Activated gamma-delta T cell (primary cell): ENCODE measurements around the gene BCAT1.

Source experiments
- DNase-seq: peaks from one replicate; lab custom pipeline; 2025; lab: John Stamatoyannopoulos, UW
- total RNA-seq, 2 donors: gene quantifications; one replicate each; lab custom pipeline; 2026; lab: John Stamatoyannopoulos, UW

Gene BCAT1, protein sequence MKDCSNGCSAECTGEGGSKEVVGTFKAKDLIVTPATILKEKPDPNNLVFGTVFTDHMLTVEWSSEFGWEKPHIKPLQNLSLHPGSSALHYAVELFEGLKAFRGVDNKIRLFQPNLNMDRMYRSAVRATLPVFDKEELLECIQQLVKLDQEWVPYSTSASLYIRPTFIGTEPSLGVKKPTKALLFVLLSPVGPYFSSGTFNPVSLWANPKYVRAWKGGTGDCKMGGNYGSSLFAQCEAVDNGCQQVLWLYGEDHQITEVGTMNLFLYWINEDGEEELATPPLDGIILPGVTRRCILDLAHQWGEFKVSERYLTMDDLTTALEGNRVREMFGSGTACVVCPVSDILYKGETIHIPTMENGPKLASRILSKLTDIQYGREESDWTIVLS
- 8.2 to 26.4 reads per million in 2 donors for total RNA-seq

DNA sequence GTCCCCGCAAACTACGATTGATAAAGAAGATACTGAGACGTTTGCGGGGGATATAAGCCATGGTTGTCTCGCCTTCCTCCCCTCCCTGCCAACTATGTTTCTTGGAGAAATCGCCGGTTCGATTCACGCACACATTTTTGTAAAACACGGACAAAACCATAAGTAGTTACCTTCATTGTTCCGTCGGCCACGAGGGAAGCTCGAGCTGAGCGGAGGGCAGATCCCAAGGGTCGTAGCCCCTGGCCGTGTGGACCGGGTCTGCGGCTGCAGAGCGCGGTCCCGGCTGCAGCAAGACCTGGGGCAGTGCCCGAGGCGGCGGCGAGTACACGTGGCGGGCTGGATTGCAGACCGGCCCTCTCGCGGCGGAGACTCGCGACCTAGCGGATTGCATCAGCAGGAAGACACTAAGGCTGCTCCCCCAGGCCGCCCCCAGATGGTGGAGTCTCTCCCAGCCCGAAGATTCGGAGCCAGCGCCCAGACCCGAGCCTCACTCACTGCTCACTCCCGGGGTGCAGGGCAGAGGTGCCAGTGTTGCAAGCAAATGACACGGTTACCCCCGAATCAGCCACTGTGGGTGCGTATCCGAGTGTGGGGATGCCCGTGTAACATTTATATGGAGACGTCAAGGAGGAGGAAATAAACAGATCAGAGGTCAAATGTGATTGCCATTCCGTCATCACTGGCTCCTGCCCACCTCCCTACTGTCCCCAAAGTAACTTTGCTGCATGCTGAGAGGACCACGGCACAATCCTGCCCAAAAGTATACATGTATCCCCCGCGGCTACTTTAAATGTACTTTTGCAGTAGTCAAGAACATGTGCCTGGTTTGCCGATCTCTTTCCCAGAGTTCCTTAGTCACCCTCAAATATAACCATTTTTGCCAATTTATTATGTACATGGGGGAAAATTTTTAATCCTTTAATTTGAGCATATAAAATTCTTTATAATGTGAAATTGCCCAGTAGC lies at the start of gene BCAT1:
BCAT1 (minus strand) TSS at position 345 of the 966 bp plus-strand sequence; CDS start at position 176, 169 bp downstream.
- no peak for DNase-seq

DNA sequence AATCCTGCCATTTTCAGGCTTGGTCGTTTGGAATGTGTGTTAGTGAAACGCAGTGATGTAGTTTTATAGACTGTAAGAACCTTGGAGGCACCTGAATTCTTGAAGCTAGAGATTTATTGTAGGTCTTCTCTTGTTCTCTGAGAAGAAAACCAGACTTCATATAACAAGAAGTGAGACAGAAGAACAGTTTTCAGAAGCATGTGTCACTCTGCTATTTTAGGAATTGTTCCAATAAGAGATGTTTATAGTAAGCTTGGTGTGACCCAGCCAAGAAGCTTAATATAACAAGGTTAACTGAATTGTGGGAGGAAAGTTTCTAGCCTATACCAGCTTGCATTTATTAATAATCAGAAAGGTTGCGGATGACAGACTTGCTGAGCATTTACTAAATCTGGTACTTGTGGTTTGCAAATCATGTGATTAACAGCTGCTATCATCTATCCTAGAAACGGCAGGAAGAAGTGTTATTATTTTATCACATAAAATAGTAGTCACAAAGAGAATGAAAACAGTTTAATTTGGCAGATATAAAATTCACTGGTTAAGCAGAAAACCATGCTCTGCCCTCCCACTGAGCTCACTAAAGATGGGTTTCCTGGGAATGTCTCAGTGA lies 49.2 kb upstream of the BCAT1 start:
- DNase-seq, result no peak

DNA sequence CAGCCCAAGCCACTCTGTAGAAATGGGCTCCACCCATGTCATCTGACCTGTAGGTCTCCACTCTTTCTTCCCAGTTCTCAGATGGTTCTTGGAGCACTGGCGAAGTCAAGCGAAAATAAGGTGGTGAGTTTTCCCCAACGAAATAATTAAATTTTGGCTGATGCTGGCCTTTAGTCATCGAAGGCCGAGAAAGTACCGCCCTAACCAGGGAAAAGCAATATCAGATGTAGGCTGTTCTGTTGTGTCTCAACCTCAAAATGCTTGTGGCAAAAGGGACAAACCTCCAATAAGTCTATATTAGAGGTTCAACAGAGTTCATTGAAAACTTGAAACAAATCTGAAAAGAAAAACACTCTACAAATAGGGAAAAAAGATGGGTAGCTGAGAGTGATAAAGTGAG lies 48.6 kb upstream of the BCAT1 start:
- DNase-seq, result no peak

DNA sequence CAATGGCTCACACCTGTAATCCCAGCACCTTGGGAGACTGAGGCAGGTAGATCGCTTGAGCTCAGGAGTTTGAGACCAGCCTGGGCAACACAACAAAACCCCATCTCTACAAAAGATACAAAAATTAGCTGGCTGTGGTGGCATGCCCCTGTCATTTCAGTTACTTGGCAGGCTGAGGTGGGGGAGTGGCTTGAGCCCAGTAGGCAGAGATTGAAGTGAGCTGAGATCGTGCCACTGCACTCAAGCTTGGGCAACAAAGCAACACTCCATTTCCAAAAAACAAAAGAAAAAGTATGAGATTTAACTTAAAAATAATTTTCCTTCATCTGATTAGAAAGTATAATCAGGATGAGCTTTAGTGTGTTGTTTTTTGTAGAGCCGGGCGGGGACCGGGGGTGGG lies 47.9 kb upstream of the BCAT1 start:
- DNase-seq, result no peak

DNA sequence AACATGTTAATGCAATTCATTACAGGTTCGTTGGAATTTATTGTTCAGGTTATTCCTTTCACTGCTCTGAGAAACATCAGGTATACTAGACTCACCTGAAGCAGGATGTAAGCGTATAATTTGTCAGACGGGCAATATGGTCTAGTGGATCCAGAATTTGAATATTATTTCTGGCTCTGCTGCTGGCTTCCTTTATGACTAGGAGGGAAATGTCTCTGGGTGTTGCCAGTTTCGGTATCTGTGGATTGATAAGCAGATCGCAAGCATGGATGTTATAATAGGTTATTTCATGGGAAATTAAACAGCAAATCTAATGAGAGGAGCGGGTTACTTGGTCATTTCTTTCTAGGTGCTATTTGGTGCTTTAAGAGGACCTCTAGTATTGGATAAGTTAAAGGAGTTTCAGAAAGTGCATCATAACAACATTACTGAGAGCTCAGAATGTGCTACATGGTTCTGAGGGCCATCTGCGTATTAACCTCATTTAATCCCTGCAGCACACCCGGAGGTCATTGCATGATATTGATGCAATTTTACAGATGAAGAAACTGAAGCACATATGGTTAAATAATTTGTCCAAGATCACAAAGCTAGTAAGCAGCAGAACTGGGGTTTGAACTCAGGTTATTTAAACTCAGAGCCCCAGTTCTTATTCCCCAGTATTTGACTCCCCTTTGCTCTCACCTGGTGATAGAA lies 47.3 kb upstream of the BCAT1 start:
- DNase-seq, result no peak

DNA sequence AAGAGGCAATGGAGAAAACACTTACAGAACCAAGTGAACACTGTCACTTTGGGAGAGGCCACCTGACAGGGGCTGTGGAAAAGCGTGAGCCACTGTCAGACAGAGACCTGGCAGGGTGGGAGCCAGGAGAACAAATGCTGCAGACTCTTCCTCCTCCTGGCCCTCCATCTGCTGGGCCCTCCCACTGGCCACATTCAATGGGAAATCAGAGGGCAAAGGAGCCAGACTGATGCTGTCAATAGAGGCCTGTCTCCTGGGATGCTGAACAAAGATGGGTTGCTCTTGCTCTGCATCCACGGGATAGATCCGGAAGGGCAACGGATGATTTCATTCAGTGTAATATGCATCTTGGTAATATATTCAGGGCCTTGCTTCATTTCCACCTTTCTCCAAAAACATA lies 44.9 kb upstream of the BCAT1 start:
- DNase-seq, result no peak

DNA sequence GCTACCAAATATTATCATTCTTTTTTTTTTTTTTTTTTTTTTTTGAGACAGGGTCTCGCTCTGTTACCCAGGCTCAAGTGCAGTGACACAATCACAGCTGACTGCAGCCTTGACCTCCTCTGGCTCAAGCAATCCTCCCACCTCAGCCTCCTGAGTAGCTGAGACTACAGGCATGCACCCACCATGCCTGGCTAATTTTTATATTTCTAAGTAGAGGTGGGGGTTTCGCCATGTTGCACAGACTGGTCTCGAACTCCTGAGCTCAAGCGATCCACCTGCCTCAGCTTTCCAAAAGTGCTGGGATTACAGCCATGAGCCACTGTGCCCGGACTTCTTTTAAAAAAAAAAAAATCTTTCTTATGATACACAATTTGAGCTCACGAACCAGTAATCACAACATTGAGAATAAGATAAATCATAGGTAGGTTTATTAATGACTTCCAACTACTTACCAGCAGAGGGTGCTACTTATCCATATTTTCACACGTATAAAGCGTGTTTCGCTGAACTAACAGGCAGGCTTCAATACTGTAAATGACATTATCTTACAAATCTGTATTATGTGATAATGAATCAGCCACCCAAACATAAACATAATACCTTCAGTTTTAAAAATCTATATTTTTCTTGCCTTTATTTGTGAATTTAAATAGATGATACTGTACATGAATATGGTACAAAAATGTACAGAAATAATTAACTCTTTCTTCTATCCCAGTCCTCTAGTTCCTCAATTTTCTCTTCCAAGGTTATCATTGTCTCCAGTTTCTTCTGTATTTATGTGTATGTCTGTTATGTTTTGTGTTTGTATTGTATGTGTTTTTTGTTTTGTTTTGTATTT lies 42.5 kb upstream of the BCAT1 start:
- DNase-seq, result no peak

DNA sequence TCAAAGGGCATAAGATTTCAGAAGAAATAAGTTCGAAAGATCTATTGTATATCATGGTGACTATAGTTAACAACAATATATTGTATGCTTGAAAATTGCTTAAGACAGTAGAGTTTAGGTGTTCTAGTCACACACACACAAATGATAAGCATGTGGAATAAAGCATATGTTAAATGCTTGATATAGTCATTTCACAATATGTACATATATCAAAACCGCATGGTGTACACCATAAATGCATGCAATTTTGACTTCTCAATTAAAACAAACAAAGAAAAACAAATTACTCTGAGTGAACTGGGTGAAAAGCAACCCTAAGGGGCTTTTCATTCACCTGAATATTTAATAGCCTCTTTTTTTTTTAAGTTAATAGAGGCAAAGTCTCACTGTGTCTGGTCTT lies 40.3 kb upstream of the BCAT1 start:
- DNase-seq, result no peak

DNA sequence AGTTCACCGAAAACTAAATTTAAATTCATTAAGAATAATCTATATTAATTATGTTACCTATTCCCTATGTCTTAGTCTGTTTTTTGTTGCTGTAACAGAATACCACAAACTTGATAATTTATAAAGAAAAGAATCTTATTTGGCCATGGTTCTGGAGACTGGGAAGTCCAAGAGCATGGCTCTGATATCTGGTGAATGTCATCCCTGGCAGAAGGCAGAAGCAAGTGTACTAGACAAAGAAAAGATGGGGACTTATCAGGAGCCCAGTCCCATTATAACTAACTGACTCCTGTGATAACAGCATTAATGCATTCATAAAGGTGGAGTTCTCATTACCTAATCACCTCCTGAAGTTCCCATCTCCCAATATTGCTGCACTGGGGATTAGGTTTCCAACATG lies 33.3 kb upstream of the BCAT1 start:
- no peak for DNase-seq

DNA sequence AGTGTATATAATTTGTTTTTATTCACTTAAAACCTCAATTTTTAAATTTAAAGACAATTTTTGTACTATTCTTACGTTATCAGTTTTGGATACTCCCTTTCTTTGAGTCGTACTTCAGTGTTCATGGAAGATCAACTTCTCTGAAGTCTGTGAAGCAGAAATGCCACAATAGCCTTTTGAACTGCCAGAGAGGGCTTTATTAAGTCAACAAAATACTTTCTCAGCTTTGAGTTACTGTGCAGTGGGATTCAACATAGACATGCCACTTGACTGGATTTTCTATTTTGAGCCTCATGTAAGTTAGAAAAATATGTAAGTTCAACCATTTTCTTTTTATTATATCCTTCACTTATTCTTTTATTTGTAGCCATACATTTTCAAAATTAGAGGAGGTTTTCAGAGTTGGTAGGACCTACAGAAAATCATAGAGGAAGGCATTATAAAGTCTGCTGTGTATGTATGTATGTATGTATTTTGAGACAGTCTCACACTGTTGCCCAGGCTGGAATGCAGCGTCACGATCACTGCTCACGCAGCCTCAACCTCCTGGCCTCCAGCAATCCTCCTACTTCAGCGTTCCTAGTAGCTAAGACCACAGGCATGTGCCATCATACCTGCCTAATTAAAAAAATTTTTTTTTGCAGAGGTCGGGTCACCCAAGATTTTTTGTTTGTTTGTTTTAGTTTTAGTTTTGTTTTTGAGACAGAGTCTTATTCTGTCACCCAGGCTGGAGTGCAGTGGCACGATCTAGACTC lies 31.3 kb upstream of the BCAT1 start:
- no peak for DNase-seq

DNA sequence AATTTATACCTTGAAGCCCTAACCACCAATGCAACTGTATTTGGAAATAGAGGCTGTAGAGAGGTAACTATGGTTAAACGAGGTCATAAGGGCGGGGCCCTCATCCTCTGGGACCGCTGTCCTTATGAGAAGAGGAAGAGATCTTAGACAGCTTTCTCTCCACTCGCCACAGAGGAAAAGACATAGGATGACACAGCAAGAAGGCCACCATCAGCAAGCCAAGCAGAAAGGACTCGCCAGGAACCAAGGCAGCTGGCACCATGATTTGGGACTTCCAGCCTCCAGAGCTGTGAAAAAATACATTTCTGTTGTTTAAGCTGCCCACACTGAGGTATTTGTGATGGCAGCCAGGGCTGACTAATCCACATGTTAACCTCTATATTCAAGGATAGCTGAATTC lies 30.4 kb upstream of the BCAT1 start:
- DNase-seq, result no peak

DNA sequence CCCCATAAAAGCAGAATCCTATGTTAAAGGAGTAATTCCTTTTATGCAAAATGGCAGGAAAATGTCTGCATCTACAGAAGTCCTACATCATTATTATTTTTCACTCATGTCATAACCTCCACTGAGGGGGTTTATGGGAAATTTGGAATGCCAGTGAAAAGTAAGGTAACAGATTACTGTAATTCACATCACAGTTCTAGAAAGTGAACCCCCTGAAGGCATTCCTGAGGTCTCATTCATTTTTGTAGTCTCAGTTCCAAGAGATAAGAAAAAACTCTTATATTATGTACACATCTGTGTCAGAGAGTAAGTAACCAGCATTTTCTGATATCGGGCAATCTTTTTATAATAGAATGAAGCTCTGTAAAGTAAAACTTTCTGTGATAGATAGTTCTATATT lies 28.8 kb upstream of the BCAT1 start:
- DNase-seq, result no peak

DNA sequence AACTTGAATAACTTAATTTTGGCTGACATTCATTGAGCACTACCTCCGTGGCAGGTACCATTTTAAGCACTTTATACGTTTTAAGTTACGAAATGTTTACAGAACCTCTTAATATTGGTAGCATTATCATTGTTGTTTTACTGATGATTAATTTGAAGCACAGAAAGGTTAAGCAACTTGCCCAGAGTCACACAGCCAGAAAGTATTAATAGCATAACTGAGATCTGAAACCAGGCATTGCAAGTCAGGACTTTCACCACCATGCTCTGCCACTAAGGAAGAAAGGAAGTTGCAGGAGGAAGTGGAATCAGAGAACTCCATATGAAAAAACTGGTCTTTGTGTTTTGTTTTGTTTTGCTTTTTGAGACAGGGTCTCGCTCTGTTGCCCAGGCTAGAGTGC lies 28.2 kb upstream of the BCAT1 start:
- no peak for DNase-seq

DNA sequence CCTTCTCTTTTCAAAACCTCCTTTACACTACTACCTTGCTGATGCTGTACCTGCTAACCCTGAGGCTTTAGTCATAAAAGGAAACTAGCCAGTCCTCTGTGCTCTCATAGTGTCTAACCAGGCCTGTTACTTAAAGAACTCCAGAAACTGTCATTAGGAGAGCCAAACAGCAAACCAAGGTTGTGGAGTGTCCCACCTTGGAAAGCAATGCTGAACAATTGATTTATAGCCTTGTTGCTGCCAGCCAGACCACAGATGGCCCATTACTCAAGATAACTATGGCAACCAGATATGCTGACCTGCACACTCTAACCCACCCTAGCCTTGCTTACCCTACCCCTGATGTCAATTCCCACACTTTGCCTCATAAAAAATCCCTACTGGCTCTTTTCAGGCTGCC lies 26.5 kb upstream of the BCAT1 start:
- no peak for DNase-seq

DNA sequence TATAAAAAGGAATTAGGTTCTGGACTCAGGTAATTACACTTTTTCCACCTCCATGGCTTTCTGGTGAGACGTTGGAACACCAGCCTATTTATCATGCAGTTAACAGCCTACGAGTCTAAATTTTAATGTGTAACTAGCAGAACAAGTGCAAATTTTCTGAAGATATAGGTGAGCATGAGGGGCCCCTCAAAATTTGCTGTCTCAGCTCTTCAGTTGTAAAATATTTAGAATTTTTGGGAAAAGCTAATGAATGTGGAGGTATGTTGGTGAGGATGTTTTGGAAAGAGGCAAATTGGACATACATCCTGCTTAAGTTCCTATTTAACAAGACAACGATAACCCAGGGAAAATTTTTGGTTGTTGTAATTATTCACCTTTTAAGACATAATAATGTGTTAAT lies 25.3 kb upstream of the BCAT1 start:
- DNase-seq, result no peak

DNA sequence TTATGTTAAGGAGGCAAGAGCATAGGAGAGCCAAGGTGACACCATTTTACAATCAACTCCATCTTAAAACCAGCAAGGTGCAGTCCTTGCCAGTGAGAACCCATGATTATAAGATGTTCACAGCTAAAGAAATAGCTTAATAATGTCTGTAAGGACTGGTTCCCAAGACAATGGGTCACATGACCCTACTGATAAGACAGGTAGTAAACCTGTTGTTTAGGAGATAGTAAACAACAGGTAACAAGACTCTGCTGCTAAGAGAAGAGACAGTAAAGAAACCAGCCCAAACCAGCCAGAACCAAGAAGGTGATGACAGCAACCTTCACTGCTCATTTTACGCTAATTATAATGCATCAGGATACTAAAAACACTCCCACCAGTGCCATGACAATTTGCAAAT lies 23.2 kb upstream of the BCAT1 start:
- DNase-seq, result no peak

DNA sequence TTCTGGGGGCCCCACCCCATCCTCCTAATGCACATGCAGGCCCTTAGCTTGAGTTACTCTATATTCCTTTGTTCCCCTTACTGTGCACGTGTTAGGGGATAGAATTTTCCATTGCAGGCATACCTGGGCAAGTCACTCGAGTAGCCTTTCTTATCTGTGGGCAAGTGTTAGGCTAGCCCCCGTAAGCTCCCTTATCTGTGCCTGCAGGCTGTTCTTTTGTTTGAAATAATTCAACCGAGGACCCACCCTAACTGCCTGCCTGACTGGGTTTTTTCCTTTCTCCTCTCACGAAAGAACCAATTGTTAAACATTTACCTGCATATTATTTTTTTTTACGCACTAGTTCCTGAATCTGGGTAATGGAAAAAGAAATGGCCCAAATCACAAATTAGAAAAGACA lies 21.3 kb upstream of the BCAT1 start:
- no peak for DNase-seq

DNA sequence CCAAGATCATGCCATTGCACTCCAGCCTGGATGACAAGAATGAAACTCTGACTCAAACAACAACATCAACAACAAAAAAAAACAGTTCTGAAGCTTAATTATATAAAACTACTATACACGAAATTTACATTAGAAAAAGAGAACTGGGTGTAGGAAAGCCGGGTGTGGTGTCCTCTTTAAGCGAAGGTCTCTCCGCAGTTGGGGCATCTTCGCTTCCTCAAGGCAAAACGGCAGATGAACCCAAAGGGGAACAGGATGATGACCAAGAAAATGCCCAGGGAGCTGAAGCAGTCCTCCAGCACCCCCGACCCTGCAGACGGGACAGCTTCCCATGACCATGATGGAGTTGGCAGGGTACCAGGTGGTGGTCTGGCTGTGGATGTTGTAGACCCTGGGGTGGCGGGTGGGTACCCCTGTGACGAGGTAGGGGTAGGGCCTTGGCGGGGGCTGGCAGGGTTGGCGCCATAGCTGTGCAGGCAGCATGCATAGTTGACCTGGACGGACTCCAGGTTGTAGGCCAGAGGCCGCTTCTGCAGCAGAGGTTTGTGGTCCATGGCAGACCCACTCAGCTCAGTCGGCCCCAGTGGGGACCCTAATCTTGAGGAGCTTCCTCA lies 18.2 kb upstream of the BCAT1 start:
- no peak for DNase-seq

DNA sequence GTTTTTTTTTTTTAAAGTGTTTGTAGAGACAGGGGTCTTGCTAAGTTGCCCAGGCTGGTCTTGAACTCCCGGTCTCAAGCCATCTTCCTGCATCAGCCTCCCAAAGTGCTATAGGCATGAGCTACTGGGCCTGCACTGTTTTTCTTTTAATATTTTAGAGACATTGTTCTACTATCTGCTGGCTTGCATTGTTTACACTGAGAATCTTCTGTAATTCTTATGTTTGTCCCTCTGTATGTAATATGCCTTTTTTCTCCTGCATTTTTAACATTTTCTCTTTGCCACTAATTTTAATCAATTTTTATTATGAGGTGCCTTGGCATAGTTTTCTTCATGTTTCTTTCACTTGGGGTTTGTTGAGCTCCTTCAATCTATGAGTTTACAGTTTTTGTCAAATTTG lies 15.4 kb upstream of the BCAT1 start:
- no peak for DNase-seq
